Mucosa of gallbladder (tissue), 1 donor: ENCODE measurements around the gene PIANP. TPM values are rescaled to one million over a fixed set of nuclear protein-coding genes. Genes with fewer than 3 reads are reported as not detected.
"Not testable (repeated sequence)": the region's sequence is repeated elsewhere in the genome, so short reads cannot be mapped to it uniquely, and the experiment has no call there.

ENCODE experiments used
- DNase-seq: peaks from one replicate; pipeline ENCODE4 v3.0.0-alpha.2; 2020; ENCODE audit warnings: low spot score
- total RNA-seq: library from RNA; stranded (reverse); gene quantifications from one replicate; pipeline ENCODE4 v1.2.1, GENCODE V29; 2021
- donor health status: DM: no; HTN: no; CAD: no.

Gene PIANP, protein sequence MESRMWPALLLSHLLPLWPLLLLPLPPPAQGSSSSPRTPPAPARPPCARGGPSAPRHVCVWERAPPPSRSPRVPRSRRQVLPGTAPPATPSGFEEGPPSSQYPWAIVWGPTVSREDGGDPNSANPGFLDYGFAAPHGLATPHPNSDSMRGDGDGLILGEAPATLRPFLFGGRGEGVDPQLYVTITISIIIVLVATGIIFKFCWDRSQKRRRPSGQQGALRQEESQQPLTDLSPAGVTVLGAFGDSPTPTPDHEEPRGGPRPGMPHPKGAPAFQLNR
- 5.0 TPM for total RNA-seq

DNA sequence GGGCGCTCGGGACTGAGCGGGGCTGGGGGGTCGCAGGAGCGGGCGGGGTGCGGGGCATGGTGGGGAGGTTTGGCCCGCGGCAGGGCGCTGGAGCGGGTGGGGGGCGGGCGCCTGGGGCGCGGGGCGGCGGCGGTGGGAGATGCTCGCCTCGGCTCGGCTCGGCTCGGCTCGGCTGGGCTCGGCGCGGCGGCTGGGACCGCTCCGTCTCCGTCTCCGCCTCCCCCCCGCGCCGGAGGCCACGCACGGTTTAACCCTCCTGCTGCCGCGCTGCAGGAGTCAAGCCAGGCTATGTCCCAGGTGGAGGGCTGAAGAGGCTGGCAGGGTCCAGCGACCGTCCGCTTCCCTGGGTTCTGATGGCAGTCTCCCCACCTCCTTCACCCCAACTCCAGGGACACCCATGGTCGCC, at the start of gene PIANP:
Gene PIANP (minus strand): TSS at position 170 of the 406 bp plus-strand sequence. CDS start 2,754 bp downstream, outside the sequence.
- DNase-seq: peak; percentile 21

DNA sequence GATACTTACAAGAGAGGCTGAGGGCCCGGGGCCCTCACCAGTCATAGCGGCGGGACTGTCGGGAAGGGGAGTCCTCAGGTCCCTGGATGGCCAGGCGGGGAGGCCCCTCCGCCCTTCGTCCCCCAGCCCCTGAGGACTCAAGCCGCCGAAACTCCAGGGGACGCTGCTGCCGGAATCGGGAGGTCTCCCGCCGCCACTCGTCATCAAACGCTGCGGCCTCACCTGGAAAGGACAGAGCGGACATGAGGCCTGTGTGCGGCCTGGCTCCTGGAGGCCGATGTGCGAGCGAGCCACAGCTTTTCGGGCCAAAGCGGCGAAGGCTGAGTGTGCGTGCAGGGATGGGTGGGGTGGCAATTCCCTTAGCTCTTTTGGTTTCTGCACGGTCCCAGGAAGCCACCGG, 48.1 kb upstream of the PIANP start:
- DNase-seq: no peak

DNA sequence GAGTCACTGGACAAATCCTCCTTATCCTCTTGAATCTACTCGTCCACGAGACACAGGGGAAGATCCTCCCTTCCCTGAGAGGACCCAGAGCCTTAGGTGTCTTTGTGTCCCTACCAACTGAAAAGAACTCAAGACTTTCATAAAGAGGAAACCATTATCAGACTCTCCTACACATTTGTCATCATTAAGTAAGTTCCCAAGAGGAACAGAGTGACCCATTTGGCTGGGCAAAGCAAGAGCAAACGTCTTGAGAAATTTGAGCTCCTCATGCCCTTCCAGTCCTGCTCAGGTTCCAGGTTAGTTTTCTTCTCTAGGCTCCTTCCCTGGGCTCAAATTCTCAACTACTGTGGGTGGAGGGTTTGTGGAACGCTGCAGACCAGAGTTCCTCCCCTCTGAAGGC, 46.6 kb upstream of the PIANP start:
- DNase-seq: no peak

DNA sequence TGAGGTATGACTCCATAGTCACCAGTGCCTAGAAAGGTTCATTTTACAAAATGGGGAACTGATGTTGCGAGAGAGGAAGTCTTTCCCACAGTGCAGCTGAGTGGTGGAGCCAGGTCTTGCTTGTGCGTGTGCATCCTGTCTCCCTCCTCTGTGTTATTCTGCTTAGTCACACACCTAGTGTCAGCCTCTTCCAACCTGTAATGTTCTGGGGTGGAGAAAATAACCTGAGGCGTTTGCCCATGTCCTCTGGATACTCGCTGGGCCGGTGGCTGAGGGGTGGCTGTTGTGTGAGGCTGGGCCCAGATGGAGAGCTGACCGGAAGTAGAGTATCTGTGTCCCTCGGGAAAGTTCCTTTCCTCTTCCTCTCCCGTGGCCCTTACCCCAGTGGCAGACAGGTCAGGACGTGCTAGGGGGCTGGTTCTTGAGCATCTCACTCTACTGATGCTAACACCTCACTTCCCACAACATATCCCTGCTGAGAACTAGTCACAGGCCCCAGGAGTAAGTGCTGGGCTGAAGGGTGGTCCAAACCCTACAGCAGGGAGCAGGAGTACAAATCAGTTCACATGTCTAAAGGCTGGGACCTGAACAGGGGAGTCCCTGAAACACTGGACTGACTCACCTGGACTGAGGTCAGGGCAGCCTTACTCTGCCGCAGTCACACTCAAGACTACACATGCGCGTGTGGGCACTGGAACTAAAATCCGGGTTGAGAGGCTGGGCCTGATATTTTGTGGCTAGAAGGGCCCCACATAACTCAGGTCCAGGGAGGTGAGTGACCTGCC, 45.3 kb upstream of the PIANP start:
- no peak for DNase-seq

DNA sequence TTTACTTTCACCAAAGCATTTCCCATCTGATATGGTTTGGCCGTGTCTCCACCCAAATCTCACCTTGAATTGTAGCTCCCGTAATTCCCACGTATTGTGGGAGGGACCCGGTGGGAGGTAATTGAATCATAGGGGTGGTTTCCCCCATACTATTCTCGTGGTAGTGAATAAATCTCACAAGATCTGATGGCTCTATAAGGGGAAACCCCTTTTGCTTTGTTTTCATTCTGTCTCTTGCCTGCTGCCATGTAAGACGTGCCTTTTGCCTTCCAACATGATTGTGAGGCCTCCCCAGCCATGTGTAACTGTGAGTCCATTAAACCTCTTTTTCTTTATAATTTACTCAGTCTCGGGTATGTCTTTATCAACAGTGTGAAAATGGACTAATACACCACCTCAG, 42.7 kb upstream of the PIANP start:
- DNase-seq: not testable (repeated sequence)

DNA sequence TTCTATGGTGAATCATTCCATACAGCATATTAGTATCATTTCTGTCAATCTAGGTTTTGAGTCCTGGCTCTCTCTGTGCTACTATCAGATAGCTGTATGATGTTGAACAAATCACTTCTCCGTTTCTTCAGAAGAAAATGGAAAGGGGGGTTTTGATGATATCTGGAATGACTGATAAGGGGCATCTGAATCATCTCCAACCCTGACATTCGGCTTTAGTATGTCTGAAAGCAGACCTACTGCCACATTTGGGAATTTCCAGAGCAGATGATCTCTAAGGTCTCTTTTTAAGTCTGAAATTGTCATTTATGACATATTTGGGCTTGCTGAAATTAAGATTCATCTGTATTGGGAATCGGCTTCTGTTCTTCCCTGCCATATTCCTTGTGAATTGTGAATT, 42.2 kb upstream of the PIANP start:
- DNase-seq: no peak

DNA sequence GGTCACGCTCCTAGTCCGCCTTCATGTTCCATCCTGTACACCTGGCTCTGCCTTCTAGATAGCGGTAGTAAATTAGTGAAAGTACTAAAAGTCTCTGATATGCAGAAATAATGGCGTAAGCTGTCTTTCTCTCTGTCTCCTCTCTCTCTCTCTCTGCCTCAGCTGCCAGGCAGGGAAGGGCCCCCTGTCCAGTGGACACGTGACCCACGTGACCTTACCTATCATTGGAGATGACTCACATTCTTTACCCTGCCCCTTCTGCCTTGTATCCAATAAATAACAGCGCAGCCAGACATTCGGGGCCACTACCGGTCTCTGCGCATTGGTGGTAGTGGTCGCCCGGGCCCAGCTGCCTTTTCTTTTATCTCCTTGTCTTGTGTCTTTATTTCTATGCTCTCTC, 41.5 kb upstream of the PIANP start:
- not testable (repeated sequence) for DNase-seq

DNA sequence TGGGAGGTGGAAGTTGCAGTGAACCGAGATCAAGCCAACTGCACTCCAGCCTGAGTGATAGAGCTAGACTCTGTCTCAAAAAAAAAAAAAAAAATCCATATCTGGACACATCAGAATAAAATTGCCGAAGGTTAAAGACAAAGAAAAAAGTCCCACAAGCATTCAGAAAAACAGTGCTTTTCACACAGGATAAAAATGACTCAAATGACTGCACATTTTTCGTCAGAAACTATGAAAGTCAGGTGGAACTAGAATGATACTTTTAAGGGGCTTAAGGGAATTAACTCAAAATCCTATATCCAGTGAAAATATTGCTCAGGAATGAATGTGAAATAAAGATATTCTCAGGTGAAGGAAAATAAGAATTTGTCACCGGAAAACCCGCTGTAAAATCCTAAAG, 36.1 kb upstream of the PIANP start:
- no peak for DNase-seq

DNA sequence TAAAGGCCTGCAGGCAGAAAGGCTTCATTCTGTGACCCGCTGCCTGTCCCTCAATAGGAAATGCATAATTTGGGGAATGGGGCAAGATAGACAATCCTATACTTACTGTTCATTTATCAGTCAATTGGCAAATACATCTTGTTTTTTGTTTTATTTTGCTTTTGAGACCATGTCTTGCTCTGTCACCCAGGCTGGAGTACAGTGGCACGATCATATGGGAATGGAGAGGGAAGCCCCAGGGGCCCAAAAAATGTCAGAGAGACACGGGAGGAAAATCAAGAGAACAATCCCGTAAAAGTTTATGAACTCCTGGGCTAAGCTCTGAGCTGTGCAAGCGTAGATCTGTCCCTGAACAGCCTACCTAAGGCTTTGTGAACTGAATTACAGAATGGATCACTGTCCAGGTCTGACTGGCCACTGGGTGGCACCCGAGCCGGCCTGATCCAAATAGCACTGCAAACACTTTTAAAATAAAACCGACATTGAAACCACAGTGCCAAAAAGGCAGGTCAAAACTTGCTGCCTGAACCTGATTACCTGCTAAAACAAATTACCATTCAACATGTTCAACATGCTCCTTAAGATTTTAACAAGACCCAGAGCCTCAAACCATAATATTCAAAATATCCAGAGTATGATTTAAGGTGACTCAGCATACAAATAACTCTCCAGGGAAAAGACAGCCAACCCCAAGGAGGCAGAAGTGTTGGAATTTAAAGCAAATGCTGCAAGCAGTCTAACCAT, 35.0 kb upstream of the PIANP start:
- peak; percentile 68 for DNase-seq

DNA sequence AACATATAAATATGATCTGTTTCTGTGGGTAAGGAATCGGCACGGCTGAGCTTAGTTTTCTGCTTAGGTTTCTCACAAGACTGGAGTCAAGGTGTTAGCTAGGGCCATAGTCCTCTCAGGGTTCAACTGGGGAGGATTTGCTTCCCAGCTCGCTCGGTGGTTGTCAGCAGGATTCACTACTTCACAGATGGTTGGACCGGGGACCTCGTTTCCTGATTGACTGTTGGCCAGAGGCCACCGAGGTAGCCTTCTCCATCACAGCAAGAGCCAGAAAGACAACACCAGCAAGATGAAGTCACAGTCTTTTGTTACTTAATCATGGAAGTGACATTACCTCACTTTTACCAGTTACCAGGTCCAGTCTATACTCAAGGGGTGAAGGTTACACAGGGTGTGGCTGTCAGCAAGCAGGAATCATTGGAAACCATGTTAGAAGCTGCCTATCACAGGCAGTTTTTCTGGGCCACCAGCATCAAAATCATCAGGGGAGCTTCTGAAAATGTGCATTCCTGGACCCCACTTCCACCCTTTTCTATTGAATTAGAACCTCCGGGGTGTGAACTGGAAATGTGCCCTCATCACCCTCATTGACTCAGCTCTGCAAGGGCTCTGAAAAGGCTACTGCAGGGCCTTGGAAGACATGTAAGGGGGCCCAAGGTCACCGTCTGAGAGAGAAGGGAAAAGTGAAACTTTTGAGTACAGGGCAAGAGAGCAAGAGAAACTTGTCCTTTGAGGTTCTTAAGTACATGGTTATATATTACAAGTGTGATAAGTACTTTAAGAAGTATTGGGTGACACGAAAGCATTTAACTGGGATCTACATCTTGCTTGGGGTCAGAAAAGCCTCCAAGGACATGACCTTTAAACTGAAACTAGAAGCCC, 34.1 kb upstream of the PIANP start:
- no peak for DNase-seq

DNA sequence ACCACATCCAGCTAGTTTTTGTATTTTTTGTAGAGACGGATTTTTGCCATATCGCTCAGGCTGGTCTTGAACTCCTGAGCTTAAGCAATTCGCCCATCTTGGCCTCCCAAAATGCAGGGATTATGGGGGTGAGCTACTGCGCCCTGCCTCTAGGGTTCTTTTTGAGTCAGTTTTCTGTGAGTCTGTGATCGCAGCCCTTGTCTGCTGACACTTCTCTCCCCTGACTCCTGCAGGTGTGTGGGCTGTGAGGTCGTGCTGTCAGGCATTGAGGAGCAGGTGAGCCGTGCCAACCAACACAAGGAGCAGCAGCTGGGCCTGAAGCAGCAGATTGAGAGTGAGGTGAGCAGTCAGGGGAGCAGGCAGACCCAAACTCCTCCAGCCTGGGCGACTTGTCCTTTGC, 29.6 kb upstream of the PIANP start:
- DNase-seq: no peak

DNA sequence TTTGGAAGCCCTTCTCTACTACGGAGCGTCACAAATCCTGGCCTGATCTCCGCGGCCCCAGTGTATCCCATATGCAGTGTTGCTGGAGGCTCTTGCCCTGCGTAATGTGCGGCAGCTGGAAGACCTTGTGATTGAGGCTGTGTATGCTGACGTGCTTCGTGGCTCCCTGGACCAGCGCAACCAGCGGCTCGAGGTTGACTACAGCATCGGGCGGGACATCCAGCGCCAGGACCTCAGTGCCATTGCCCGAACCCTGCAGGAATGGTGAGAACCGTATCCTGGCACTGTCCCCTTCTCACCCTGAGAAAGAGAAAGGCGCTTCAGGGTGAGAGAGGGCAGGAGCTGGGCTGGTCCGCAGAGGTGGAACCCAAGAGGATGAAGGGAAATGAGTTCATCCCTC, 28.6 kb upstream of the PIANP start:
- DNase-seq: no peak

DNA sequence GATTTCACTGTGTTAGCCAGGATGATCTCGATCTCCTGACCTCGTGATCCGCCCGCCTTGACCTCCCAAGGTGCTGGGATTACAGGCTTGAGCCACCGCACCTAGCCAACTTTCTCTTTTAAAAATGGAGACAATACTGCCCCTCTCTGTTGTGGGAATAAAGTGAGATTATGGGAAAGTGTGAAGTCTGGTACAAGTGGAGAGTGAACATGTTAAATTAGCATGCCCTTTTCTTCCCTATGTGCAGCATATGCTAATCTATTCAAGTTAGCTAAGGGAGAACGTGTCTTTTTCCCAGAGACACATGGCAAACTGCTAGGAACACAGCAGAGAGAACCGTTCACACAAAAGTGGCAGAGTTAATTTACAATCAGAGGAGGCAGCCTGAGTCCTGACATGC, 24.7 kb upstream of the PIANP start:
- DNase-seq: no peak

DNA sequence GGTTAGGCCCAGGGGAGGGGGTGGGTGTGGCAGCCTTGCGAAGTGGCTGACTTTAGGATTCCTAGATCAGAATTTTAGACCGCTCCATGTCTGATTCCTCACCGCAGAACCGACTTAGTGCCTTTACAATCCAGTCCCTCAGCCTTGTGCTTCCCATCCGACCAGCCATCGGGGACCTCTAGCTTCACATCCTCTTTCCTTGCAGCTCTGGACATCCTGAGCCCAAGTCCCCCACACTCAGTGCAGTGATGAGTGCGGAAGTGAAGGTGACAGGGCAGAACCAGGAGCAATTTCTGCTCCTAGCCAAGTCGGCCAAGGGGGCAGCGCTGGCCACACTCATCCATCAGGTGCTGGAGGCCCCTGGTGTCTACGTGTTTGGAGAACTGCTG, 23.8 kb upstream of the PIANP start:
- peak; percentile 14 for DNase-seq

DNA sequence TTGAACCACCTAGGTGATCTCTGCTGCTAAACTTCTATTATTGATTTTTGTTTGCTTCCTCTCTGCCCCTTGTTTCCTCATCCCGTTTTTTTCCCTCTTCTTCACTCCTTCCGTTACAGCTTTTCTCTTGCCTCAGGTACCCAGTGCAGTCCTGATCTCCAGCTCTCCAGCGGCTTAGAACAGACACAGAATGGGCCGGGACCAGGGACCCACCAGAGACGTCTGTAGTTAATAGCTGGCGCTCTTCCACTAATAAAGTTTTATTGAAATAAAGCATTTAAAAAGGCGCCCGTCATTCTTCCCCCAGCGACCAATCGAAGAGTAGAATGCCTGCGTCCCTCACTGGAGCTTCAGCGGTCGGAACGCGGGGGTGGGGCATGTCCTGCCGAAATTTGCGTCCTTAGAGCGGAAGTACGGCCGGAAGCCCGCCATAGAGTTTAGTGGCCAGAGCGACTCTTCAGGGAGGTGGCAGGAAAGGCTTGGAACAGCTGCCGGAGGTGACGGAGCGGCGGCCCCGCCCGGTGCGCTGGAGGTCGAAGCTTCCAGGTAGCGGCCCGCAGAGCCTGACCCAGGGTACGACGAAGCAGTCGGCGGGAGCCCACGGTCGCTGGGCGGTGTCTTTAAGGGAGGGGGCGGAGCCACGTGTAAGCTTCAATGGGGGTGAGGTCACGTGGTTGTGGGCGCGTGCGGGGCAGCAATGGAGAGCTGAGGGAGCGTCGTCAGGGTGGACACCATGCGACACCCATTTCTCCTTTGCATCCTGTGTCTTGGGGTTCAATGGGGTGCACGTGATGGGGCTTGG, 23.2 kb upstream of the PIANP start, which contains the start of gene COPS7A:
Gene COPS7A (plus strand): TSS at position 440 of the 802 bp plus-strand sequence. CDS start 611 bp downstream, outside the sequence.
- DNase-seq: peak; percentile 99

DNA sequence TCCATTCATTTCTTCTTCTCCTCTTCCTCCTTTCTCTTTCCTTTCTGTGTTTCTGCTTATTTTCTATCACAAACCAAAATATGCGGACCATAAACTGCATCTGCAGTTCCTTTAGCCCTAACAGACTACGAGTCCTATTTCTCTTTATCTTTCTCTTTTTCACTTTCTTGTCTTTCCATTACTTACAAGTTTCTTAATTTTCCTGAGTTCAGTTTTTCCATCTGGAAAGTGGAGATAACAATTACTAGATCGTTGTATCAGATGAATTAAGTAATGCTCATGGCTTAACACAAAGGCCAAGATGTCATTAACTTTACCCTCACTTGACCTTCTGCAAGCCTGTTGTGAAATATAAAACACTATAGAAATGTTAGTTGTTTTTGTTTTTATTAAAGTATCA, 22.2 kb upstream of the PIANP start:
- no peak for DNase-seq

DNA sequence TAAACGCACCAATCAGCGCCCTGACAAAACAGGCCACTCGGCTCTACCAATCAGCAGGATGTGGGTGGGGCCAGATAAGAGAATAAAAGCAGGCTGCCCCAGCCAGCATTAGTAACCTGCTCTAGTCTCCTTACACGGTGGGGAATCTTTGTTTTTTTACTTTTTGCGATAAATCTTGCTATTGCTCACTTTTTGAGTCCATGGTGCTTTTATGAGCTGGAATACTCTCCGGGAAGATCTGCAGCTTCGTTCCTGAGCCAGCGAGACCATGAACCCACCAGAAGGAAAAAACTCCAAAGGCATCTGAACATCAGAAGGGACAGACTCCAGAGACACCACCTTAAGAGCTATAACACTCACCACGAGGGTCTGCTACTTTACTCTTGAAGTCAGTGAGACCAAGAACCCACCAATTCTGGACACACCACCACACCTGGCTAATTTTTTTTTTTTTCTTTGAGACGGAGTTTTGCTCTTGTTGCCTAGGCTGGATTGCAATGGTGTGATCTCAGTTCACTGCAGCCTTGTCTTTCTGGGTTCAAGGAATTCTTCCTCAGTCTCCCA, 16.3 kb upstream of the PIANP start:
- no peak for DNase-seq

DNA sequence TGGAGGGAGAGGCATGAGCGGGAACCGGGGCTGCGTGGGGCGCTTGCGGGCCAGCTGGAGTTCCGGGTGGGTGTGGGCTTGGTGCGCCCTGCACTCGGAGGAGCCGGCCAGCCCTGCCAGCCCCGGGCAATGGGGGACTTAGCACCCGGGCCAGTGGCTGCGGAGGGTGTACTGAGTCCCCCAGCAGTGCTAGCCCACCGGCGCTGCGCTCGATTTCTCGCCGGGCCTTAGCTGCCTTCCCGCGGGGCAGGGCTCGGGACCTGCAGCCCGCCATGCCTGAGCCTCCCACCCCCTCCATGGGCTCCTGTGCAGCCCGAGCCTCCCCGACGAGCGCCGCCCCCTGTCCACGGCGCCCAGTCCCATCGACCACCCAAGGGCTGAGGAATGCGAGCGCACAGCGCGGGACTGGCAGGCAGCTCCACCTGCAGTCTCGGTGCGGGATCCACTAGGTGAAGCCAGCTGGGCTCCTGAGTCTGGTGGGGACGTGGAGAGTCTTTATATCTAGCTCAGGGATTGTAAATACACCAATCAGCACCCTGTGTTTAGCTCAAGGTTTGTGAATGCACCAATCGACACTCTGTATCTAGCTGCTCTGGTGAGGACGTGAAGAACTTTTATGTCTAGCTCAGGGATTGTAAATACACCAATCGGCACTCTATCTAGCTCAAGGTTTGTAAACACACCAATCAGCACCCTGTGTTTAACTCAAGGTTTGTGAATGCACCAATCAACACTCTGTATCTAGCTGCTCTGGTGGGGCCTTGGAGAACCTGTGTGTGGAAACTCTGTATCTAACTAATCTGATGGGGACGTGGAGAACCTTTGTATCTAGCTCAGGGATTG, 15.6 kb upstream of the PIANP start:
- DNase-seq: not testable (repeated sequence)

DNA sequence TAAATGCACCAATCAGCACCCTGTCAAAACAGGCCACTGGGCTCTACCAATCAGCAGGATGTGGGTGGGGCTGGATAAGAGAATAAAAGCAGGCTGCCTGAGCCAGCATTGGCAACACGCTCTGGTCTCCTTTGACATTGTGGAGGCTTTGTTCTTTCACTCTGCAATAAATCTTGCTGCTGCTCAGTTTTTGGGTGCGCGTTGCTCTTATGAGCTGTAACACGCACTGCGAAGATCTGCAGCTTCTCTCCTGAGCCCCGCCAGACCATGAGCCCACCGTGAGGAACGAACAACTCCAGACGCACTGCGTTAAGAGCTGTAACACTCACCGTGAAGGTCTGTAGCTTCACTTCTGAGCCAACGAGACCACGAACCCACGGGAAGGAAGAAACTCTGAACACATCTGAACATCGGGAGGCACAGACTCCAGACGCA, 8.4 kb upstream of the PIANP start:
- DNase-seq: no peak
